ENCODE data around the gene QSER1. TPM values are rescaled to one million over a fixed set of nuclear protein-coding genes. Genes with fewer than 3 reads are reported as not detected.

QSER1 gene
- total RNA-seq, 6 experiments from 2014 or later, result 20.2 to 26.4 (median 24.0) TPM

- Mint-ChIP-seq H3K27me3 (ENCODE audit: insufficient read depth) (no peaks in the 10 kb centered on the region; the same call in 1 of the 2 replicates), H3K4me3 (no peak overlapping the region)
- no peak for TF ChIP-seq CTCF (IDR thresholded peaks at IDR 0.05)
These were observed 121.1 kb downstream of the QSER1 start for GRCh38 chr11:33013755-33014154.

GRCh38 chr11:33015621-33016551, 123.3 kb downstream of the QSER1 start, which contains the start of gene DEPDC7:
Gene DEPDC7 (plus strand): TSS chr11:33015878. CDS start chr11:33015956, 78 bp downstream.
- H3K27me3 Mint-ChIP-seq (ENCODE audit: insufficient read depth), result no peaks in the 10 kb centered on the region; the same call in 1 of the 2 replicates

More at GRCh38 chr11:33013755-33014154, 121.1 kb downstream of the QSER1 start:
- Mint-ChIP-seq H3K36me3 (ENCODE audit: low read depth) (peaks cover 11% of the 10 kb centered on the region), H3K4me1 (ENCODE audit: low read depth) (peaks cover 49% of the 10 kb centered on the region), H3K27ac (no peak overlapping the region), H3K9me3 (no peaks in the 10 kb centered on the region)
- no peak for DNase-seq

GRCh38 chr11:33016654-33017053, 124.0 kb downstream of the QSER1 start:
- TF ChIP-seq CTCF (IDR thresholded peaks at IDR 0.05), result no peak
- DNase-seq, result peak; percentile 35
- peaks cover 21% of the 10 kb centered on the region for H3K36me3 Mint-ChIP-seq (ENCODE audit: low read depth)
- peaks cover 59% of the 10 kb centered on the region for H3K4me1 Mint-ChIP-seq (ENCODE audit: low read depth)
- peak overlapping the region; percentile 96 for H3K4me3 Mint-ChIP-seq
- no peaks in the 10 kb centered on the region for H3K9me3 Mint-ChIP-seq
- no peaks in the 10 kb centered on the region; the same call in 1 of the 2 replicates for H3K27me3 Mint-ChIP-seq (ENCODE audit: insufficient read depth)
- peak overlapping the region; percentile 88 for H3K27ac Mint-ChIP-seq

More at GRCh38 chr11:33015621-33016551, 123.3 kb downstream of the QSER1 start, which contains the start of gene DEPDC7:
- H3K4me1 Mint-ChIP-seq (ENCODE audit: low read depth), result peaks cover 61% of the 10 kb centered on the region
- H3K27ac Mint-ChIP-seq, result peak within 1 kb of the TSS; percentile 88
- H3K9me3 Mint-ChIP-seq, result no peaks in the 10 kb centered on the region
- H3K36me3 Mint-ChIP-seq (ENCODE audit: low read depth), result peaks cover 21% of the 10 kb centered on the region
- TF ChIP-seq CTCF (IDR thresholded peaks at IDR 0.05), result no peak
- DNase-seq, result peak; percentile 80
- peak within 1 kb of the TSS; percentile 96 for H3K4me3 Mint-ChIP-seq

GRCh38 chr11:33017478-33017877, 124.9 kb downstream of the QSER1 start:
- no peaks in the 10 kb centered on the region; the same call in 1 of the 2 replicates for H3K27me3 Mint-ChIP-seq (ENCODE audit: insufficient read depth)
- no peak for DNase-seq
- peaks cover 61% of the 10 kb centered on the region for H3K4me1 Mint-ChIP-seq (ENCODE audit: low read depth)
- peaks cover 21% of the 10 kb centered on the region for H3K36me3 Mint-ChIP-seq (ENCODE audit: low read depth)
- peak overlapping the region; percentile 96 for H3K4me3 Mint-ChIP-seq
- H3K9me3 Mint-ChIP-seq, result no peaks in the 10 kb centered on the region
- TF ChIP-seq CTCF (IDR thresholded peaks at IDR 0.05), result no peak
- H3K27ac Mint-ChIP-seq, result no peak overlapping the region

GRCh38 chr11:33017965-33018364, 125.4 kb downstream of the QSER1 start:
- no peak overlapping the region for H3K27ac Mint-ChIP-seq
- DNase-seq, result no peak
- H3K27me3 Mint-ChIP-seq (ENCODE audit: insufficient read depth), result no peaks in the 10 kb centered on the region; the same call in 1 of the 2 replicates
- no peak for TF ChIP-seq CTCF (IDR thresholded peaks at IDR 0.05)
- peaks cover 65% of the 10 kb centered on the region for H3K4me1 Mint-ChIP-seq (ENCODE audit: low read depth)
- H3K4me3 Mint-ChIP-seq, result peak overlapping the region; percentile 96
- peaks cover 21% of the 10 kb centered on the region for H3K36me3 Mint-ChIP-seq (ENCODE audit: low read depth)
- no peaks in the 10 kb centered on the region for H3K9me3 Mint-ChIP-seq
